Panc1 (cell line): Measurements from ENCODE around the gene EFNA5.

ENCODE experiments used
- POLR2AphosphoS5 ChIP-seq: IDR thresholded peaks from 2 replicates; pipeline ENCODE4 v1.6.1; 2012; ENCODE audit warnings: mild to moderate bottlenecking, low read depth, low read length, moderate library complexity
- TF ChIP-seq, protein P1 (sequence below): fragments of 450-650 bp; IDR thresholded peaks from 2 replicates; pipeline ENCODE4 v1.5.1; 2017; ENCODE audit warnings: mild to moderate bottlenecking

DNA sequence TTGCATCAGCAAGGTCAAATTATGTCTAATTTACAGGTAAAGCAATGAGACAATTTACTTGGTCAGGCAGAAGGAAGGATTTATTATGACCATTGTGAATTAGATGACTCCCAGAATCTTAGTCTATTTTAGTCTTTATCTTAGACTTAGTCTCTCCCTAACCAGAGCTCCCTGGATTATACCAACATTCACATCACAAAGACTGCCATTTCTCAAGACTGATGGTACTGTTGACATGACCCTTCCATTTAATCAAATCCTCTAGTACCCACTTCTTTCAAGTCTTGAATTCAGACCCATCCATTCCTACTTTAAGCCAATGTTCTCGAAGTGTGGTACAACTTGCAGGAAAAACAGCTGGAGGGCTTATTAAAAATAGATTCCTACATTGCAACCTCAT, 257.0 kb downstream of the EFNA5 start:
- TF ChIP-seq, protein P1, sequence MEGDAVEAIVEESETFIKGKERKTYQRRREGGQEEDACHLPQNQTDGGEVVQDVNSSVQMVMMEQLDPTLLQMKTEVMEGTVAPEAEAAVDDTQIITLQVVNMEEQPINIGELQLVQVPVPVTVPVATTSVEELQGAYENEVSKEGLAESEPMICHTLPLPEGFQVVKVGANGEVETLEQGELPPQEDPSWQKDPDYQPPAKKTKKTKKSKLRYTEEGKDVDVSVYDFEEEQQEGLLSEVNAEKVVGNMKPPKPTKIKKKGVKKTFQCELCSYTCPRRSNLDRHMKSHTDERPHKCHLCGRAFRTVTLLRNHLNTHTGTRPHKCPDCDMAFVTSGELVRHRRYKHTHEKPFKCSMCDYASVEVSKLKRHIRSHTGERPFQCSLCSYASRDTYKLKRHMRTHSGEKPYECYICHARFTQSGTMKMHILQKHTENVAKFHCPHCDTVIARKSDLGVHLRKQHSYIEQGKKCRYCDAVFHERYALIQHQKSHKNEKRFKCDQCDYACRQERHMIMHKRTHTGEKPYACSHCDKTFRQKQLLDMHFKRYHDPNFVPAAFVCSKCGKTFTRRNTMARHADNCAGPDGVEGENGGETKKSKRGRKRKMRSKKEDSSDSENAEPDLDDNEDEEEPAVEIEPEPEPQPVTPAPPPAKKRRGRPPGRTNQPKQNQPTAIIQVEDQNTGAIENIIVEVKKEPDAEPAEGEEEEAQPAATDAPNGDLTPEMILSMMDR: no peak
- TF ChIP-seq POLR2AphosphoS5: no peak
